ENCODE data around the gene SERGEF. TPM values are rescaled to one million over a fixed set of nuclear protein-coding genes. Genes with fewer than 3 reads are reported as not detected.

Gene SERGEF
- total RNA-seq, 4 donors from 2014 or later = 18.9 to 23.9 (median 20.6) TPM

- TF ChIP-seq CTCF (IDR thresholded peaks at IDR 0.05) = no peak
- DNase-seq (ENCODE audit: low spot score) = no peak
- no peak for ATAC-seq (ENCODE audit: low FRiP score)
These were observed 248.2 kb downstream of the SERGEF start for GRCh38 chr11:17764446-17765218.

DNA sequence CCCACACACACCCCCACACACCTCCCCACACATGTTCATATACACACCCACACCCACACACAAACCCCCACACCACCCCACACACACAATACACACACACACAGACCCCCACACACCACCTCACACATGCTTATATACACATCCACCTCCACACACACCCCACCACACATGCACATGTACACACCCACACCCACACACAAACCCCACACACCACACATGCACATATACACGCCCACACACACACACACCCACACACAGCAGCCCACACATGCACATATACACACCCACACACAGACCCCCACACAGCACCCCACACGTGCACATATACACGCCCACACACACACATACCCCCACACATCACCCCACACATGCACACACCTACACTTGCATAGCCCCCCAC, 249.1 kb downstream of the SERGEF start:
- no peak for TF ChIP-seq CTCF (IDR thresholded peaks at IDR 0.05)
- ATAC-seq (ENCODE audit: low FRiP score) (no peak), DNase-seq (ENCODE audit: low spot score) (no peak)

GRCh38 chr11:17763244-17763643, 249.6 kb downstream of the SERGEF start:
- ATAC-seq (ENCODE audit: low FRiP score) (no peak), DNase-seq (ENCODE audit: low spot score) (no peak)
- TF ChIP-seq CTCF (IDR thresholded peaks at IDR 0.05) = no peak

- no peak for TF ChIP-seq CTCF (IDR thresholded peaks at IDR 0.05)
These were observed 250.4 kb downstream of the SERGEF start for GRCh38 chr11:17762309-17762974.

DNA sequence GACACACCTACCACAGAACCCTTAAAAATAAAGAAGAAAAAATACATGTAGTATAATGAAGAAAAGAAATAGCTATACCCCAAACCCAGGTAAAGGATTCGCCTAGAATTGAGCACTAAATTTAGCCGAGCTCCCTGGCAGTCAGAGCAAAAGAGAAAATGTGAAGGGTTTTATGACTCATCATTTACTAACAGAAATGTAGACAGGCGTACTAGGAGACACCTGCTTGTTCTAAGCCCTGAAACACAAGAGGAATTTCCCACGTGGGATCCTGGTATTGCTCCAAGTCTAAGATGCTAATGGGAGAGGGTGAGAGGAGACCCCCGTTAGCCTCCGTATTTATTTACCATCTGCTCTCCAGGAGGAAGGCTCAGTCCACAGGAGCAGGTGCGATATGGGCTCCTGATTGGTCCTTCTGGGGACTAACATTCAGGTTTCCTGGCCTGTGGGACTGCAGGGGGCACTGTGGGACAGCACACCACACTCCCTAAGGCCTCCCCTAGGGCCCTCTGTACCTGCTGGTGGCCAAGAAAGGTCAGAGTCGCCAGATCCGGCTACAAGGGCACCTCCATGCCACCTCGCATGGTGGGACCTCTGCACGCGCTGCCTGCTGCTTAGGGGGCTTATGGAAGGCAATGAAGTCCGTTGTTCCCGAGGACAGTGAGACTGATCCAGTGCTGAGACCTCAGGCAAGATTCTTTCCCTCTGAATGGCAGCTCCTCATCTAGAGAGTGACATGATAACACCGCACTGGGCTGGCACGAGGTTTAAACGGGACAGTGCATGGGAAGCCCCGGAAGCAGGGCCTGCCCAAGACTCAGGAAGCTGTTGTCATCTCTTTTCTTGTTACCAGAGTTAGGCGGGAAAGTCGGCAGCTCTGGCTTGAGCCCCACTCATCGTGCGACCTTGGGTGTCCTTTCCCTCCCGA, 252.5 kb downstream of the SERGEF start:
- no peak for DNase-seq (ENCODE audit: low spot score)
- ATAC-seq (ENCODE audit: low FRiP score) = peak; percentile 39
- no peak for TF ChIP-seq CTCF (IDR thresholded peaks at IDR 0.05)

More at GRCh38 chr11:17762309-17762974, 250.4 kb downstream of the SERGEF start:
- no peak for ATAC-seq (ENCODE audit: low FRiP score)
- DNase-seq (ENCODE audit: low spot score) = no peak

- TF ChIP-seq CTCF (IDR thresholded peaks at IDR 0.05) = no peak
- ATAC-seq (ENCODE audit: low FRiP score) (no peak), DNase-seq (ENCODE audit: low spot score) (no peak)
These were observed 257.0 kb downstream of the SERGEF start for GRCh38 chr11:17755891-17756290.

Data from omental fat pad (tissue), 4 donors.